Stomach smooth muscle (tissue), 2 donors: ENCODE results near the gene GSKIP.

Experiments used
- H3K27ac ChIP-seq: one replicate; pipeline ENCODE4 v1.7.0; 2013; ENCODE audit warnings: mild to moderate bottlenecking, low read length, inconsistent platforms
- H3K27me3 ChIP-seq, 2 donors: one replicate each; pipeline ENCODE4 v1.7.0; 2013; ENCODE audit warnings: low read length in 2 of 2; ENCODE audit not compliant: insufficient read depth in 2 of 2, control insufficient read depth in 1 of 2
- H3K36me3 ChIP-seq, 2 donors: one replicate each; pipeline ENCODE4 v1.7.0; 2013; ENCODE audit warnings: low read length in 2 of 2; ENCODE audit not compliant: control insufficient read depth in 2 of 2, insufficient read depth in 2 of 2
- H3K4me1 ChIP-seq: one replicate; pipeline ENCODE4 v1.7.0; 2013; ENCODE audit warnings: low read length; ENCODE audit not compliant: control insufficient read depth, insufficient read depth
- H3K4me3 ChIP-seq, 2 donors: one replicate each; pipeline ENCODE4 v1.7.0; 2013; ENCODE audit warnings: low read length in 2 of 2
- H3K9ac ChIP-seq, 2 donors: one replicate each; pipeline ENCODE4 v1.7.0; 2013; ENCODE audit warnings: low read length in 2 of 2, mild to moderate bottlenecking in 1 of 2
- H3K9me3 ChIP-seq, 2 donors: one replicate each; pipeline ENCODE4 v1.7.0; 2013; ENCODE audit warnings: low read length in 2 of 2; ENCODE audit not compliant: control insufficient read depth in 2 of 2
- donor health status: healthy.
- donor health status: Pancreatic carcinoma.

The GSKIP gene

DNA sequence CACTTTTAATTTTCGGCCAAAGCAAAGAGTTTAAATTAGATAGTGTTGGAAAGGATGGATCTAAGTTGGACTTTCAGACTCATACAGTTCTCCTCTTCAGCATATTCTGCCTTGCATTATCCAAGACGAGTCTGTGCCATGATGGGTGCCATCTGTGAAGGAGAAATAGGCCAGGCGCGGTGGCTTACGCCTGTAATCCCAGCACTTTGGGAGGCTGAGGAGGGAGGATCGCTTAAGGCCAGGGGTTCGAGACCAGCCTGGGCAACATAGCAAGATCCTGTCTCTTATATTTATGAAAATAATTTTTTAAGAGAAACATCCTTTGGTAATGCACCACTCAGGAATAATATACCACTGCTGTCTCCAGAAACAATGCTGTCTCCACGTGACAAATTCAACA lies 35.1 kb downstream of the GSKIP start:
- H3K4me3 ChIP-seq: no peak overlapping the region
- H3K9me3 ChIP-seq: no peaks in the 10 kb centered on the region
- H3K27me3 ChIP-seq: no peaks in the 10 kb centered on the region
- H3K36me3 ChIP-seq: no peaks in the 10 kb centered on the region
- H3K27ac ChIP-seq: no peak overlapping the region
- no peak overlapping the region for H3K9ac ChIP-seq
- no peaks in the 10 kb centered on the region for H3K4me1 ChIP-seq

GRCh38 chr14:96398921-96399320 lies 35.6 kb downstream of the GSKIP start:
- no peak overlapping the region for H3K9ac ChIP-seq
- no peaks in the 10 kb centered on the region for H3K27me3 ChIP-seq
- no peaks in the 10 kb centered on the region for H3K36me3 ChIP-seq

GRCh38 chr14:96399405-96399804 lies 36.1 kb downstream of the GSKIP start:
- Histone ChIP-seq H3K4me1 (no peaks in the 10 kb centered on the region), H3K9me3 (no peaks in the 10 kb centered on the region), H3K9ac (no peak overlapping the region), H3K27me3 (no peaks in the 10 kb centered on the region), H3K27ac (no peak overlapping the region), H3K4me3 (no peak overlapping the region), H3K36me3 (no peaks in the 10 kb centered on the region)

More at GRCh38 chr14:96398921-96399320, 35.6 kb downstream of the GSKIP start:
- Histone ChIP-seq H3K9me3 (no peaks in the 10 kb centered on the region), H3K27ac (no peak overlapping the region), H3K4me1 (no peaks in the 10 kb centered on the region), H3K4me3 (no peak overlapping the region)

- no peak overlapping the region for H3K4me3 ChIP-seq
- H3K9me3 ChIP-seq: no peaks in the 10 kb centered on the region
- no peak overlapping the region for H3K27ac ChIP-seq
- no peaks in the 10 kb centered on the region for H3K27me3 ChIP-seq
- H3K9ac ChIP-seq: no peak overlapping the region
- no peaks in the 10 kb centered on the region for H3K36me3 ChIP-seq
- H3K4me1 ChIP-seq: no peaks in the 10 kb centered on the region
Observed at GRCh38 chr14:96400495-96400894, 37.2 kb downstream of the GSKIP start.

- no peak overlapping the region for H3K27ac ChIP-seq
- H3K9ac ChIP-seq: no peak overlapping the region
- no peaks in the 10 kb centered on the region for H3K9me3 ChIP-seq
- H3K36me3 ChIP-seq: no peaks in the 10 kb centered on the region
- no peaks in the 10 kb centered on the region for H3K27me3 ChIP-seq
- H3K4me3 ChIP-seq: no peak overlapping the region
- H3K4me1 ChIP-seq: no peaks in the 10 kb centered on the region
Observed at GRCh38 chr14:96403409-96403808, 40.1 kb downstream of the GSKIP start.

DNA sequence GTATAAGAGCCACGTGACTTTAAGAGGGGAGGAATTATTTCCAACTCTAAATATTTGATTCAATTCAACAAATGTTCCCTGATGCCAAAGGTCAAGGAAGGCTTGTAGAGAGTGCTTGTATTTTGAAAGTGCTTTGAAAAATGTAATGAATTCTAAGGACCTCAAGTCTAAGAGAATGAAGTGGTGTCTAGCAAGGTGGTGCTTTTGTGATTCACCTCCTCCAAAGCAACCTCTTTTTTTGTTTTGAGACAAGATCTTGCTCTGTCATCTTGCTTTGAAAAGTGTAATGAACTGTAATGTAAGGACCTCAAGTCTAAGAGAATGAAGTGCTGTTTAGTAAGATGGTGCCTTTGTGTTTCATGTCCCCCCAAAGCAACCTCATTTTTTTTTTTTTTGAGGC lies 42.4 kb downstream of the GSKIP start:
- Histone ChIP-seq H3K27me3 (no peaks in the 10 kb centered on the region), H3K9ac (no peak overlapping the region), H3K27ac (no peak overlapping the region), H3K36me3 (no peaks in the 10 kb centered on the region), H3K4me3 (no peak overlapping the region), H3K4me1 (no peaks in the 10 kb centered on the region), H3K9me3 (no peaks in the 10 kb centered on the region)

- Histone ChIP-seq H3K27ac (no peak overlapping the region), H3K9ac (no peak overlapping the region), H3K36me3 (no peaks in the 10 kb centered on the region), H3K4me3 (no peak overlapping the region), H3K4me1 (no peaks in the 10 kb centered on the region), H3K27me3 (no peaks in the 10 kb centered on the region), H3K9me3 (no peaks in the 10 kb centered on the region)
Observed at GRCh38 chr14:96407935-96408570, 44.7 kb downstream of the GSKIP start.

DNA sequence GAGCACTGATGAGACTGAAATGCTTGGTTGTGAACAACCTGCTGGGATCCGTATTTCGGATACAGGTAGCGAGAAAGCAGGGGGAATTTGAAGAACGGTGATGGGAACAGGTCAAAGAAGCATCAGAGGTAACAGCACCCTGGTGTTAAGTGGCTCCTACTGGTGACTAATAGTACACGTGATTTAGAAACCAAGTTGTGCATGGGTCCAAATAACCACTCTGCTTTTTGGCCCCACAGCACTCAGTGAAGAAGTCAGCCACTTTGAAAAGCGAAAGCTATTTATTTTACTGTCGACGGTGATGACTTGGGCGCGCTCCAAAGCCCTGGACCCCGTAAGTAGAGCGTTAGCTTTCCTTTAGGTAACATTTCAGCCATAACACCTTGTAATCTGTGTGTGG lies 45.3 kb downstream of the GSKIP start:
- no peaks in the 10 kb centered on the region for H3K4me1 ChIP-seq
- H3K36me3 ChIP-seq: no peaks in the 10 kb centered on the region
- H3K4me3 ChIP-seq: no peak overlapping the region
- H3K27ac ChIP-seq: no peak overlapping the region
- no peak overlapping the region for H3K9ac ChIP-seq
- no peaks in the 10 kb centered on the region for H3K27me3 ChIP-seq
- H3K9me3 ChIP-seq: no peaks in the 10 kb centered on the region

DNA sequence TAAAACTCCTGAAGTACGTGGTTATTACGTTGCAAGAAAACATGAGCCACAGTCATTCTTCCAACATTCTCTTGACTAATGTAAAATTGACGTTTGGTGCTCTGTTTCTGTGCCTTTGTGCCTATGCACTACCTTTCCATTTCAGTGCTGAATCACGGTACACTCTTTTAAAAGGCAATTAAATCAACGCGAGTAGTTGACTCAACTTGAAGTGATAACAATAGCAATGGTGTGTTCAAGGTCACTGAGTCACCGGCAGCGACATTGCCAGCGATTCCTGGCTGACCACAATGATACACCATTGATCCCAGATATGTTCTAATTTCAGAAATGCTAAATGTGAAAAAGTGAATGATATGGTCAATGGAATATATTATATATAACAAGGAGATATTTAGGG lies 46.4 kb downstream of the GSKIP start:
- H3K9ac ChIP-seq: no peak overlapping the region
- no peaks in the 10 kb centered on the region for H3K4me1 ChIP-seq
- no peak overlapping the region for H3K27ac ChIP-seq
- H3K27me3 ChIP-seq: no peaks in the 10 kb centered on the region
- H3K9me3 ChIP-seq: no peaks in the 10 kb centered on the region
- H3K4me3 ChIP-seq: no peak overlapping the region
- no peaks in the 10 kb centered on the region for H3K36me3 ChIP-seq

DNA sequence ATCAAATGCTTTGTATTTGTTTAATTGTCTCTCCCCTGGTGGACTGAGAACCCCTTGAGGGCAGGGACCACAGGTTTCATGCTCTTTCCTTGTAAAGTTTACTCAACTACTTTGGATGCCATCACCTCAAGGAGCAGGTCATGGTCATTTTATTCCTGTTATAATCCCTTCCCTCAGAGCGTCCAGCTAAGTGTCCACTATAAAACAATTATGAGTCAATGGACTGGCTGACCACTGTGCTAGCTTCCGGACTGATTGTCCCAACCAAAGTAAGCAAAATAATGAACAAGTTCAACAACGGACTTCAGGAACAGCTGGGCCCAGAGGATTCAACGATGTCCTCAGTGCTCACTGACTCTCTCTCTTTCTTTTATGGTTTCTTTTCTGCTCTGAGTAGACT lies 46.8 kb downstream of the GSKIP start:
- Histone ChIP-seq H3K27ac (no peak overlapping the region), H3K36me3 (no peaks in the 10 kb centered on the region), H3K4me1 (no peaks in the 10 kb centered on the region), H3K27me3 (no peaks in the 10 kb centered on the region), H3K4me3 (no peak overlapping the region), H3K9ac (no peak overlapping the region), H3K9me3 (no peaks in the 10 kb centered on the region)

DNA sequence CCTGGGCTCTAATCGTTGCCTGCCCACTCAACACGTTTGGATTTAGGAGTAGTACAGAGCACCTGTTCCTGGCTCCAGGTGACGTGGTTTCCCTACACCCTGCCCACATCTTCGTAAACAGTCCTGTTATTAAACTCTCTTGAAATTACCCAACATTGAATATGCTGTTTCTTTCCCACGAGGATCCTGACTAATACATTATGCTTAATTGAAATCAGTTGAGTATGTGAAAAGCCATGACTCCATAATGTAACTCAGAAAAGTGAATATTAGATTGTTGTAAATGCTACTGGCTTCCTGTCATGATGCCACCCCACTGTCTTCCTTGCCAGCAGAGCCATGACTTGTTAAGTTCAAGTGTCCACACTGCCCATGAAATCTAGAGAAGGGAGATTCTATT lies 50.2 kb downstream of the GSKIP start:
- Histone ChIP-seq H3K36me3 (no peaks in the 10 kb centered on the region), H3K9ac (no peak overlapping the region), H3K27ac (no peak overlapping the region), H3K4me1 (no peaks in the 10 kb centered on the region), H3K9me3 (no peaks in the 10 kb centered on the region), H3K27me3 (no peaks in the 10 kb centered on the region), H3K4me3 (no peak overlapping the region)
